HS-5 (cell line): ENCODE data around the gene MICAL2.

Experiments used
- DNase-seq: peaks from one replicate; pipeline ENCODE4 v3.0.0-alpha.2; 2012; ENCODE audit warnings: low read depth

MICAL2 gene

DNA sequence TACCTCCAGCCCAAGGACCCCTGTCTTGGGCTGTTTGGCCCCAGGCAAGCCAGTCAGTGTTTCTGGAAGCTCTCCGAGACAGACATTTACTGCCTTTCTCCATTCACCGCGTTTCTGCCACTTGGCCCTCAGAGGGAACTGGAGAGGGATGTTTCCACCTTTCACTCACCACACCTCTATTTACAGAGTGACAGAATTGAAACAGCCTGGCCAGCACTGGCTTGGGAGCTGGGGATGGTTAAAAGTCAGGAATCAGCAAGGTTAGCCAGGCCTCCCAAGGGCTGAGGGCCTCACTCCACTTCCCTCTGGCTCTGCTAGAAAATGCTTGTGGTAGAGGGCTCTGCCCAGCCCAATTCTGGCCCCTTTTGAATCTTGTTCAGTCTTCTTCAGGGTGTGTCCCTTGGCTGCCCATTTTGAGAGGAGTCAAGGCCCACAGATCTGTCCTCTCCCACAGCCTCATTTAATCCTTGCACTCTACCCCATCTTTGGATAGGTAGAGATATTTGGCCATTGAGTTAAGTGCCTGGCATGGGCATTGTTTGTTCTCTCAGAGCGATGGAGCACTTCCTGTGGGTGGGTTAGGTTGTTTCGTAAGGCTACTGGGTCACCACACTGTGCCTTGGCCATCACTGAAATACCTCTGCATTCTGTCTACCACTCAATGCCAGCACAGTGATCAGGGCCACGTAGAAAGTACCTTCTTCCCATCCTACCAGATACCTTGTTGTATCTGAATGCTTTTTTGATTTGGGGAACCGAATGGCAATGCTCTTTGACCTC, 119.2 kb downstream of the MICAL2 start:
- no peak for DNase-seq

DNA sequence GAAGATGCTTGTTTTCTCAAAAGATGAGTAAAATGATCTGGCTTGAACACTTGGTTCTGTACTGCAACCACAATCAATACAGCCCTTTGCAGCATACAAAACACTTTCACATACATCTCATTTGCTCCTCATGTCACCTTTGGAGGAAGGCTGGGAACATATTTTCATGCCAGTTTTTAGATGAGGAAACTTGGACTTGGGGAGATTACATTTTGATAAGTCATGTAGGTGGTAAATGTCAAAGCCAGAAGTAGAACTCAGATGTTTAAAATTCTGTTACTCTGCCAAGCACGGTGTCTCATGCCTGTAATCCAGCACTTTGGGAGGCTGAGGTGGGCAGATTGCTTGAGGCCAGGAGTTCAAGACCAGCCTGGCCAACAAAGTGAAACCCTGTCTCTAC, 121.8 kb downstream of the MICAL2 start:
- DNase-seq, result no peak

DNA sequence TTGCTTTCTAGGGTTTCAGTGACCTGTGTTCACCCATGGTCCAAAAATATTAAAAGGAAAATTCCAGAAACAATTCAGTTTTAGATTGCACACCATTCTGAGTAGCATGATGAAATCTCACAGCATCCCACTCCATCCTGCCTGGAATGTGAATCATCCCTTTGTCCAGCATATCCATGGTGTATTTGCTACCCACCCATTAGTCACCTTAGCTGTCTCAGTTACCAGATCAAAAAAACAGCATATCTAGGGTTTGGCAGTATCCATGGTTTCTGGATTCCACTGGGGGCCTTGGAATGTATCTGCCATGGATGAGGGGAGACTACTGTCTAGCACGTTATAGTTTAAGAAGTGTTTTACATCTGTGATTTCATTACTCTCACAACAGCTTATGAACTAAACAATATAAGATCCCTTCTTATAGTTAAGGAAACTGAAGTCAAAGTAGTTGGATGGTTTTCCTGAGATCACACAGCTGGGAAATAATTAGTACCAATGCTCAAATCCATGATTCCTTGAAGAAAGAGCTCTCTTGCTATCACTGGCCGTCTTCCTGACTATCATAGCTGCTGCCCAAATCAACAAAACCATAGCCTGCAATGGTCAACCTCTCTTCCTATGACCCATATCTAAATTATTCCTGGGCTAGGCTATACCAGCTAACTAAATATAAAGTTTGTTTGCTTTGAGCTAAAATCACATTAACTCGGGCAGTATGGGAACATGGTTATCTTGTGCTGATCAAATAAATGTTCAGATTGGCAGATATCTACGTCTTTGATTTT, 122.6 kb downstream of the MICAL2 start:
- DNase-seq, result peak; percentile 91

DNA sequence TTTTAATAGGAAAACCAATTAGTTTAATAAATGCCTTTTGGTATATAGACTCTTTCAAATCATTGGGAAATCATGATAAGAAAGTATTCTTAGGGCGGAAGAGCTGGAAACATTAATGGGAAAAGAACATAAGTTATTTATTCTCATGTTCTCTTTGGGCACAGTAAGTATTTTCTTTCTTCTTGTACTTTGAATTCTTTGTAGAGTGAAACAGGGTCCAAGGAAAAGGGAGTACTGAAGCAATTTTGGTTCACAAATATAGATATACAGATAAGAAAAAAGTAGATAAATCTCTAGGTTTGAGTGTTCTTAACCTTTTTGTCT, 123.2 kb downstream of the MICAL2 start:
- no peak for DNase-seq

DNA sequence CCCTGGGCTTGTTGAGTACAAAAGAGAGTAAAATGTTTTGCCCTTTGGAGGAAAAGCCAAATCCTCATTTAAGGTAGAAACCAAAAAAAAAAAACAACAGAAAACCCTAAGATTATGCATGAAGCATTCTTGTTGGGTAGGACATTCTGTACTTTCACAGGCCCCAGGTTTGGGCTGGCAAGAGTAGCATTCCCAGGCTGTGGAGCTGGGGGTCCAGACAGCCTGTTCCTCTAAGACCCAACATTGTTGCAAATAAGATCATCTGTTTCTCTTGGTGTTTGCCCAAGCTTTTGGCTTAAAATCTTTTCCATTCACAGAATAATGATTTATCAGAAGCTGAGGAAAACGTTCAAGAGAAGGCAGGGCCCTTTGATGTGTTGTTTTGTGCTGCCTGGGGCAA, 123.8 kb downstream of the MICAL2 start:
- DNase-seq, result no peak

DNA sequence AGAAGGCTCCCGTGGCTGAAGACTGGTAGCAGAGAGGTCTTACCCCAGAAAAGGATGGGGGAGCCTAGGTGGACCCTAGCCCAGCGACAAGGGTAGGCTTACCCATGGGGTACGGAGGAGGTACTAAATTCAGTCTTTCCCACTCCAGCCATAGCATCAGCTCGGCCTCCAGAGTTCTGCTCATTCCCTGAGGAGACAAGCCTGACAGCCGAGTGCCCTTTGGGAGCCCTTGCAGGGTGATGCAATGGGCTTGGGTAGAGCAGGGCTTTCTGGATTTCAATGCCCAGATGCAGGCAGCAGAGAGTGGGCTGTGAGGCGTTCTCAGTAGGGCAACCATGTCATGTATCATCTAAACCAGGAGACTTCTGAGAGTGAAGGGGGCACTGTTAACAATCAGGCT, 124.7 kb downstream of the MICAL2 start:
- DNase-seq, result no peak

DNA sequence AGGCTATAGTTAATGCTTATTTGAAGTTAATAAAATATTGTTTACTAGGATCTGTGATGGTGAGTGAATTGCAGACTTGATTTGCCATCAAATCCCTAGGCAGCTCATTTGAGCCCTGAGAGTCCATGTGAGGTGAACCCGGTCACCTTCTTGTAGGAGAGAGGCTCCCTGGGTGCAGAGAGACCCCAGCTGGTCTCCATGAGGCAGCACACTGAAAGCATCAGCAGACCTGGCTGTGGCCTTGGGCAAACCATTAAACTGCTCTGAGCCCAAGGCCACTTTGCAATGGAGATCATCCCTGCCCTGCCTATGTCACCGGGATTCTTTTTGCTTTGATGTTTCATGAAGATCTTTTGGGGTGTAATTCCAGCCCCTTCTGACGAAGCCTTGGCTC, 125.2 kb downstream of the MICAL2 start:
- no peak for DNase-seq

DNA sequence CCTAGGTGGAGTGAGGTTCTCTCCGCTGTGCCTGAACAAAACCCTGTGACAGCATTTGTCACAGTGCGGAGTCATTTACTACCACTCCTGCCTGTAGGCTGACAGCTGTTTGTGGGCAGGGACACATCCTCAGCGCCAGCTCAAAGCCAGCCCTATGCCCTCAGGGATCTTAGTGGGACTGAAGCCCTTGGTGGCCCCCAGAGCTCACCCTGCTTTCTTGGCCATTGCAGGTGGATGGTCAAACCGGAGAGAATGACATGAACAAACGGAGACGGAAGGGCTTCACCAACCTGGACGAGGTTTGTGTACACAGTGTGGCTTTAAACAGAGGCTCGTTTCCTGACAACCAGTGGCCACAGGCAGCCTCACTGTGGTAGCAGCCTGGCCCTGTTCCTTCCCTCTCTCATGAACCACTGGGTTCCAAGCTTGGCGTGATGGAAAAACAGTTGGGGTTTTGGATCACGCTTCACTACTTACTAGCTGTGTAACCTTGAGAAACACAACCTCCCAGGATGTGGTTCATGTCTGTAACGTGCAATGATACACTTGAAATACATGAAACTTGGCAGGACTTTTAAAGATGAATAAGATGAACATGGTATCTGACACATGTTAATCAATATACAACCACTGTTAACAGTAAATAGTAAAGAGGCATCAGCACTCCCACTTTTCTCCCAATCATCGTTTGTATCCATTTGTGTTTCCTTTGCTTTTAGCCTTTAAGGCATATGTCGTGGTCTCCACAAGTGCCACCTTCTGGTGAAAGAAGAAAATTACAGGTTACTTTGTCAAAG, 125.8 kb downstream of the MICAL2 start:
- DNase-seq, result peak; percentile 30

DNA sequence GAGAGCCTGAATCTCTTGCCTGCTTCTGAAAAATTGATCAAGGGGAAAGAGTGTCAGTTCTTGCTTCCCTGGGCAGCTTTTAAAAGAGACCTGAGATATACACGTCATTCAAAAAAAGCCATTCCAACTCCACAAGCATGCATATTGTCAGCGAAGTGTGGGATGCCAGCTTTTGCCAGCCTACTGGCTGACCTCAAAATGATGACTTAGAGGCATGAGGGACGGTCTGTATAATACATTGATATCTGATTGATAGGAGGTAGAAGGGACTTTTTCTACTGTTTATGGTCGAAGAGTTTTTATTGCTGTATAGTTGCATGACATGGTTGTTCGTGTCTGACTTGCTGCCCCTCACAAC, 126.3 kb downstream of the MICAL2 start:
- no peak for DNase-seq

DNA sequence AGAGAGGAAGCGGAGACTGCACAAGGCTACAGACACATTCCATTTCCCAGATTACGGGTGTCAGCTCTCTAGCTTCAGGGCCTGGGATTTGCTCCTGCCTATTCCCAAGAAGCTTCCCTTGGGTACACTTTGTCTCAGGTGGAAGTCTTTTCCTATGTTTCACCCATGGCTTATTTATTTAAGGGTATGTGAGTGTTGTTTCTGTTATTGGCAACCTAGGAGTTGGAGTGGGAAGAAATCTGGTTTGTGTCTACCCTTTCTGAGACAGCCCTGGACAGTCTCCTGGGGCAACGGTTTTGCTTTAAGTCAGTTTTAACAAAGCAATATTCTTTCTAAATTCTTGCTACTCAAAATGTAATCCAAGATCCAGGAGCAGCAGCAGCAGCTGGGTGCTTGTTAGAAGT, 127.0 kb downstream of the MICAL2 start:
- no peak for DNase-seq

DNA sequence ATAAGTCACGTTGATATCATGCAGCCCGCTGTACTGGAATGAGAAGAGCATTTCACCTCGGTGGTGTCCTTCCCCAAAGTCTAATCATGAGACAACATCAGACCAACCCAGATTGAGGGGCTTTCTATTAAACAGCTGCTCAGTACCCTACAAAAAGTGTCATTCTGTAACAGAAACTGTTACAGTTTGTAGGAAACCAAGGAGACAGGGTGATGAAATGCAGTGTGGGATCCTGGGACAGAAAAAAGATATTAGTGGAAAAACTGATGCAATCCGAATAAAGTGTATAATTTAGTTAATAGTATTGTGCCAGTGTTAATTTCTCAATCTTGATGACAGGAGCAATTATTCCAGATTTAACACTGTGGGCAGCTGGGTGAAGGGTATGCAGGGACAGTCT, 128.0 kb downstream of the MICAL2 start:
- no peak for DNase-seq

DNA sequence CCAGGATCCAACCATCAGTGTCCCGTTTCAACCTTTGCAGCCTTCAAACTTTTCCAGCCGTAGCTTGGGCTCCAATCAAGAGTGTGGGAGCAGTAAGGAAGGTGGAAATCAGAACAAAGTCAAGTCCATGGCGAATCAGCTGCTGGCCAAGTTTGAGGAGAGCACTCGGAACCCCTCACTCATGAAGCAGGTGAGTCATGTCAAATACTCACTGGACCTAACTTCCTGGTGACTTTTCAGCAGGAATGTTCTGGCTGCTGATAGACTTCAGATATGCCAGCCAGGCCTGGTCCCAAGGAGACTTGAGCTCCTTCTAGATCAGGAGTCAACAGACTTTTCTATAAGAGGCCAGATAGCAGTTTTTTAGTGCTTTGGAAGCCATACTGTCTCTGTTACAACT, 129.0 kb downstream of the MICAL2 start:
- DNase-seq, result no peak

DNA sequence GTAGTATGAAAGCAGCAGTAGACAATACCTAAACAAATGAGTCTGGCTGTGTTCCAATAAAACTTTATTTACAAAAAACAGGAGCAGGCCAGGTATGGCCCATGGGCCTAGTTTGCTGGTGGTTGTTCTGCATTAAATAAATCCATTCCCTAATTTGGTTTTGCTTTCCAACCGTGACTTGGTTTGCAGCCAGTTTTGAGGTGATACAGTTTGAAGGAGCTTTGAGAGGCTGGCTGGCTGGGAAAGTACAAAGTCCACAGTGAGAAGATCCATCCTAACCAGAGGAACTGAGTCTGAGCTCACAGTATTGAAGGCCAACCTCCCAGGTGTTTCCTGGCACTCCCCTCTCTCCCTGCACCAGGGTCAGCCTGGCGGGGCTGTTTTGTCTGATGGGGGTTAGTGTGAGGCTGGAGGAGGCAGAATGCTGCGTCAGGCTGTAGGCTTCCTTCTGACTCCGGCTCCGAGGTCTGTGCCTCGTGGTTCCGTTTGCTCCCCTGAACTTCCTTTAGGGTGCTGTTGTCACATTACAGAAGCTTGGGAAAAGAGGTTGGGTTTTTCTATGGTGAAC, 129.5 kb downstream of the MICAL2 start:
- no peak for DNase-seq

DNA sequence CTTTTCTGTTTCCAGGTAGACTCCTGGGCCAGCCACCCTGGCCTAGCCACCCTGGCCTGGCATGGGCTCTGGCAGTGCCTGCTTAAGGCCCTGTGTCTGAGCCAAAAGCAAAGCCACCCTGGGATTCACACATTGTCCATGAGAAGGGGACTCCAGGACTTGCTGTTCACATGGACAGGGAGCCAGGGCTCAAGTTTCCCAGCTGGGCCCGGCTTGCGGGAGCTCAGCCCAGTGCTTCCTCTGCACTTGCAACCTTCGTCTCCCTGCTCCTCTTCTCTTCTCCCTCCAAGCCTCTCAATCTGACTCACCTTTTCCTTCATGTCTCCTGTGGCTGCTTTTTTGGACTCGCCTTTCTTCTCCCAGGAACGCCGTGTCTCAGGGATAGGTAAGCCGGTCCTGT, 130.3 kb downstream of the MICAL2 start:
- DNase-seq, result no peak

DNA sequence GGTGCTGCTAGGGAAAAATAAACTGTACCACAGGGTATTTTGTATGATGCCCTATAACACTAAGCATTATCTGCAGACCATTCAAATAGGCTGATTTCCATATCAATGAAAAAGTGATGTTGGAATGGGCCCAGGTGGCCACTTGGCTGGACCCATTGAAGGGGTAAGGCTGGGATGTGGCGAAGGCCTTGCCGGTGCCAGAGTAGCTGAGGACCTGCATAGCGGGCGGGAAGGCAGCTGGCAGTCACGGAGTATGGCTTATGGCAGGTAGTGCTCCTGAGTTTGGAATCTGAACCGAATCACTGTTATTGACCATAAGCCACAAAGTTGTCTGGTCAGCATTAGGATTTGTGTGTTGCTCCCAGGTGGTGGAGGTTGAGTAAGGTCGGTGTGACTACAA, 131.0 kb downstream of the MICAL2 start:
- DNase-seq, result no peak

DNA sequence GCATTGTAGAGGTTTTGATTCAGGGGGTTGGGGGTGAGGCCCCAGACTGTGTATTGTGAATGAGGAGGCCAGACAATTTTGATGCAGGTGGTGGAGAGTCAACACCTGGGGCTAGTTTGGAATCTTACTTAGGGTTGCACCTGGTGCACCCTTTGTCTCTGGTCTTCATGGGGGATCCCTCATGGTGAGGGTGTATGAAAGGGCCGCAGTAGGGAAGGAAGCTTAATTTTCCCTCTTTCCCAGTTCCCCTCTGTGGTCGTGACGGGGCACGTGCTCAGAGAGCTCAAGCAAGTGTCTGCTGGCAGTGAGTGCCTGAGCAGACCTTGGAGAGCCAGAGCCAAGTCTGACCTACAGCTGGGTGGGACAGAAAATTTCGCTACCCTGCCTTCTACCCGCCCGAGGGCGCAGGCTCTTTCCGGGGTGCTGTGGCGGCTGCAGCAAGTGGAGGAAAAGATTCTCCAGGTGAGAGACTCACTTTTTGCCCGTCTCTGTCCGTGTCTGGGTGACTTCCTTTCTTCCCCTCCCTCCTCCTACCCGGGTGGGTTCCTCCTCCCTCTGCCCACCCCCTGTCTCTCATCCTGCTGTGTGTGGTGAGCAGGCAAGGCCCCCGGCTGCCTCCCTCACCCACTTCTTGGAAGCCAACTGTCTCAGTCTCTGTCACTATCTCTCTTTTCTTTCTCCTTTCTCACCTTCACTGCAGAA, 131.7 kb downstream of the MICAL2 start:
- DNase-seq, result no peak

DNA sequence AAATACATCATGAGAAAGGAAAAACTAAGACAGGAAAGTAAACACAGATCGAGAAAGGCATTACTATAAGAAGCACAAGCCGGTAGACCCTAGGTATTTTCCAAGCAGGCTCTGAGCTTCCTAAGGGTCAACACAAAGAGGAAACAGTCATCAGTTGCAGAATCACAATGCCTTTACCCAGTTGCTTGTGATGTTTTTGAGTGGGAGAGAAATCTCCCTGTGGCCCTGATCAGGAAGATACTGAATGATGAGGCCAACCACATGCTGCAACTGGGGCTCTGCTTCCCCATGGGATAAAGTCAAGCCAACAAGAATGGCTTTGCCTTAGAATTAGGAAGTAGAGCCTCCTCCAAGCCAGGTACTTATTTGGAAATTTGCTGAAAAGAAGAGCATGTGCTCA, 132.6 kb downstream of the MICAL2 start:
- DNase-seq, result no peak

DNA sequence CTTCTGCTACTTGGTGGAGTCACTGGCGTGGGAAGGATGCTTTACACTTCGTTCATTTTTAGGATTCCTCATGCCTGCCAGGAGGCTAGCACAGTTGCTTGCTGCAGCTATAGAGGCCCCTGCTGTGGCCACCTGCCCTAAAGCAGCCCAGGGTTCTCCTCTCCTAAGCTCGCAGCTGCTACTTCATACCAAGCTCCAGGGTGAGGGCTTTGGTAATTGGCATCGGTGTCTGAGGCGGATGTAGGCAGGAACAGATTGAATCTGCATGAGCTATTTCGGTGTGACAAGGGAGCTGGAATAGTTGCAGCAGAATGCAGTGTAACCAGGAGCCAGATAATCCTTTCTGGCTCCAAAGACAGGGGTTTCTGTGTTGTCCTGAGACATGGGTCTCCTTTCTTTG, 133.1 kb downstream of the MICAL2 start:
- no peak for DNase-seq

DNA sequence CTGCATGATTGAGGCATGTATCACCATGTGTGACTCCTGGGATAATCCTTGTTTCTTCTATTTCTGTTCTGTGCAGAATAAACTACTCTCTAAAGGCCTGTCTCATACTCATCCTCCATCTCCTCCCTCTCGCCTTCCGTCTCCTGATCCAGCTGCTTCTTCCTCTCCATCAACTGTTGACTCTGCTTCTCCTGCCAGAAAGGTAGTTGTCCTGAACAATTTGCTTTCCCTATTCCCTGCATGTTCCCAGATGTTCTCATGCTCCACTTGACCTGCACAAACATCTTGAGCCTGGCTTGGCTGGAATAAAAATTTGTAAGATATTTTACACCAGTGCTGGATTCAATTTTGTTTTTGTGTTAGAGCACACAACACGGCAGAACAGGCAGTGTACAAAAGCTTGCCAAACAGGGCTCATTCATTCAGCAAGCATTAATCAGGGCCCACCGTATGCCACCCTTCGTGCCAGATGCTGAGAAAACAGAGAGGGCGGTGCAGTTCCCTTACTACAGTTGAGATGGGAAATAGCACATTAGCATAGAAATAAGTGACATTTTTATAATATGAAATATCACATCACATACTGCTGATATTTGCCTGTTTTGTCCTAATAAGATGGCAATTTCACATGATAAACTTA, 133.6 kb downstream of the MICAL2 start:
- DNase-seq, result no peak

DNA sequence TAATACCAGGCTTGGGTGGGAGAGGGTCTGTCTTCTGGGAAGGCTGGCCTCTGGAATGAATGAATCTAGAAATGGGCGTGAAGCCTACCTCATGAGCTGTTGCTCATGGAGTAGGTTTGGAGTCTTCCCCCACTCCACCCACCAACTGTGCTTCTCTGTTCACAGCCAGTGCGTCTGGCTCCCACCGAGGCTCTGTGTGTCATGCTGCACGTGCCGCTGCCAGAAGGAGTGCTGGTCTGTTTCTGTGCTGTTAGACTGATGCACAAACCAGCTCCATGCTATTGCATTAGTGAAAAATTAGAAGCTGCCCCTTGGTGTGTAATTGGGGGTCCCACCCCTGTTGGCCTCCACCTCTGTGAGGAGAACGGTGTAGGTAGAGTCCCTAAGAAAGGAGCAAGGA, 134.7 kb downstream of the MICAL2 start:
- no peak for DNase-seq

DNA sequence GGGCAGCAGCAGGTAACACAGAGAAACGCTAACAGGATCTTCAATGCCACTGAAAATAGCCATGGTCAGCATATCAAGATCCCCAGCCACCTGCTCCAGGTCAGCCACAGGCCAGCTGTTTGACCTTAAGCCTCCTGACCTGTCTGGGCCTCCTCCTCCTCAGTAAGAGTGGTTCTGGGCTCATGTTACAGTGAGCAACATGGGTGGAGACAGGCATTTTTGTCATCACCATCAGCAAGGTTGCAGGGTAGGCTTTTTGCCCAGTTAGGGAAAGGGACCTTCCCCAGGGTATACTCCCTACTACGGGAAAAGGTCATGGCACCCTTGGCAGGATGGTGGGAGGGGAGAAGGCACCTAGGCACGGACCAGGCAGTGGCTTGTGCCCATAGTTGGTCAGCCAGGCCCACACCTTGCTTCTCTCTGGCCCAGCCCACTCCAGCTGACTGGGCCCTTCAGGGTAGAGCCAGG, 135.2 kb downstream of the MICAL2 start:
- DNase-seq, result no peak

DNA sequence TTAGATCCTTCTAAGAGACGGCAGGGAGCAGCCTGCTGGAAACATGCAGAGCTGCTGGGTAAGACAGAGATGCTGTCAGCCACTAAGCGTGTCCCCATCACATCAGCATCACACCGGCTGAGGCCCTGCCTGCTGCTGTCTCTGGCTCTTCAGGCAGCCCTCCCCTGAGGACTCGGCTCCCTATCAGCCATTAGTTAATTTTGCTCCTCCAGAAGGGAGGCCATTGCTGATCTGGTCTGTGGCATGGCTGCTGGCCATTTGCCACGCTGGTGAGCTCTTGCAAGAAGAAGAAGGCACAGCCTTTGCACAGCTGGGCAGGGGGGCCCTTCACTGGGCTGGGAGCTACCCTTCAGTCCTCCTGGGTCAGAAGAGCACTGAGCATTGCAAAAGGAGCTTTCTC, 135.8 kb downstream of the MICAL2 start:
- DNase-seq, result no peak
